DMS79 treated with DMSO at 0.1 percent for 48 hours (cell line): ENCODE data around the gene PELI1.
"Not testable (repeated sequence)": the region's sequence is repeated elsewhere in the genome, so short reads cannot be mapped to it uniquely, and the experiment has no call there.

Experiments used
- DNase-seq: peaks from one replicate; lab custom pipeline; 2025; lab: John Stamatoyannopoulos, UW

PELI1 gene

DNA sequence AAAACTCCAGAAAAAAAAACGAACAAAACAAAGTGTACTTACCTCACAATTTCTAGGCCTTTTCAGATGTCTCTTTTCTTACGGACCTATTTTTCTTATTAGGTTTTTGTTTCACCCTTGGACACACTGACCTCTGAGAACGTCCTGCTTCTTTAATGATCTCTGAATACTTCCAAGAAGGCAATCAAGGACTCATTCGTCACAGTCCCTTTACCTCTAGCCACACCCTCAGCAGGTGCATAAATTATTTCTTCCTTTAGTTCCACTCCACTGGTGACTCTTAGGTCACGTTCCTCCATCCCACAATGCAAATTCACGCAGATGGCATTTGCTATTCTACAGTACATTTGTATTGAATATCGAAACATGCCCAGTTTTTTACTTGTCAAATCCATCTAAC lies 21.9 kb downstream of the PELI1 start:
- DNase-seq = no peak

- no peak for DNase-seq
Observed at GRCh38 chr2:64120928-64121327, 23.3 kb downstream of the PELI1 start.

DNA sequence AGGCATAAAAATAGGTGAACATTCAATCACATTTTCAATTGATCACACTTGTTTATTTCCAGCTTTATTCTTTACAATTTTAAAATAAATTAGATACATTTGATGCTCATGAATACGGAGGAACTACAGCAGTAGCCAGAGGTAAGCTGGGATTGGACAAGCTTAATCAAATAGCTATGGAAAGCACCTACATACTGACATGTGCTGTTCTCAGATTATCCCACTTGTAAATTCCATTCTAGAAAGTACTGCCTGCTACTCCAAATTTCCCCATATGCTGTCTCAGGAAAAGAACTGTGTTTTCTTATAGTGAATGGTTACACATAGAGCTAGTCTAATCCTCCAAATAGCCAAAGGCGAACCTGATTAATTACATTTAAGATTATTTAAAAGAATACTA lies 24.2 kb downstream of the PELI1 start:
- DNase-seq = no peak

DNA sequence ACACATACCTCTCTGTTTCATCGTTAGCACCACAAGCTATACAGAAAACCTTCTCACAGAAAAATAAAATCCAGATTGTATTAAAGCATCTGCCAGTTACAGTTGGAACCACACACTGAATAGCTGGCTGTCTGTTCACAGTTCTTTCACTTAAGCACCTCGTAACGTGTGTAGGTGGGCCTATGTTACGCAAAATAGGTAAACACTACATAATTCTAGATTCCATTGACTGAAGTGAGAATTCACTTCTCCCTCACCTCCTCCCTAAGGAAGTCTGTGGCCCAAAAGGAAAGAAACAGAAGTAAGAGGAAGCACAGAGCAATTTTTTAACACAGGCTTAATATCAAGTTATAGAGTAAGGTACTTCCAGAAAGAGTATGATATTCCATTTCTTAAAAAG lies 24.9 kb downstream of the PELI1 start:
- DNase-seq = no peak

GRCh38 chr2:64115808-64116598 lies 28.2 kb downstream of the PELI1 start:
- no peak for DNase-seq

DNA sequence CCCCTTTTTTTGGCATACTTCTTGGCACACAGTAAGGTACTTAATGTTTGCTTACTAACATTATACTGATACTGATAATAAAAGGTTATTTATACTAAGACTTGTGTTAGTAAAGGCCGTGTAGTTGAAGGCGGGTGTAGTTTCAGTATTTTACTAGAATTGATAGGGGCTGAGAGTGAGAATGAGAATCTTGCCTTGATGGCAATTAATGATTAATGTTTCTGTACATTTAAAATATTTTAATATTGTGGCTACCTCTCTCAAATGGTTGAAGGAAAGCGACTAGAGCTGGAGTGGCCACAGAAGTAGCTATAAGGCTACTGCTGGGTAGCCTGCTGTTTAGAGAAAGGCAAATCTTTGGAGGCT lies 29.3 kb downstream of the PELI1 start:
- DNase-seq = no peak

DNA sequence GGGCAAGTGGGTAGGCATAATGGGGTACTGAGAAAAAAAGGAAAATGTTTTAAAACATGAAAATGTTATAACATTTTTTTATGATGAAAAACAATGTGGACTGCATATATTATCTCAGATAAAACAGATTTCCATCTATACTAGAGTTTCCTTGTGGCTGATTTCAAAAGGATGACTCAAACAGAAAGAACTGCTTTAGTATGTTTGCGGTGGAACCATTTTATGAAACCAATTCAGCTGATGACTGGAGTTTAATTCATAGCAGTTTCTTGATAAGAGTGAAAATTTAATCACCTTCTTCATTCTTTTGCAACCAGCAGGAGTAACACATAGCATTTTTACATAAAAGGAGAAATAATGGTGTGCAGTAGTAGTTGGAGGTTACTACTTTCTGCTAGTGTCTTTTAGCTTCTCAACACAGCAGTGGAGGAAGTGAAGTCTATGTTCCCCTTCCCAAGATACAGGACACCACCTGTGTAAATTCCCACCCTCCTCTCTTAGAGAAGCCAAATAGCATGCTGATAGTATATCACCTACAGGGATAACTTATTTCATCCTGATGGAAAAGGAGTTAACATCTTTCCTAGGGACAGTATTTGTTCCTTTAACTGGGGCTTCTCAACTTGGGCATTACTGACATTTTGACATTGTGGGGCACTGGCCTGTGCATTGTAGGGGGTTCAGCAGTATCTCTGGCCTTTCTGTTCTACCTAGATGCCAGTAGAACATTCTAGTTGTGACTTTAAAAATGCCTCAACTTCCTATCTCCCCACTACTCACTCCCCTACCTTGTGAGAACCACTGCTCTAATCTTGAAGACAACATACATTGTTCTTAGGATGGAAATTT lies 29.9 kb downstream of the PELI1 start:
- no peak for DNase-seq

DNA sequence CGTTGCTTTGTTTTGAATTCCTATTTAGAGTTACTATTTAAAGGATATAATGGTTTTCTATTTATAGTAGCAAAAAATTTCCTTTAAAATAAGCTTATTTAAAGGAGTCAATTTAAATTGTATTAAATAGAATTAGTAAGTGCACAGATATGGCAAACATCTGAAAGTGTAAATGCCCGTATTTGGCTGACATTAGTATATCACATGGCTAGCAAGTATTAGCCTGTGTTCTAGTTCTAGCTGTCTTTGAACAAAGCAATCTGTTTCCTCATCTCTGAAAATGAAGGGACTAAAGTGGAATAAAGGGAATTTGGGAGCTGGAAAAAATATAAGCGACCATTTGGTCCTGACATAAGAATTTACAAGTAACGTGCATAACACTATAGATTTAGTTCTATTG lies 32.2 kb downstream of the PELI1 start:
- no peak for DNase-seq

DNA sequence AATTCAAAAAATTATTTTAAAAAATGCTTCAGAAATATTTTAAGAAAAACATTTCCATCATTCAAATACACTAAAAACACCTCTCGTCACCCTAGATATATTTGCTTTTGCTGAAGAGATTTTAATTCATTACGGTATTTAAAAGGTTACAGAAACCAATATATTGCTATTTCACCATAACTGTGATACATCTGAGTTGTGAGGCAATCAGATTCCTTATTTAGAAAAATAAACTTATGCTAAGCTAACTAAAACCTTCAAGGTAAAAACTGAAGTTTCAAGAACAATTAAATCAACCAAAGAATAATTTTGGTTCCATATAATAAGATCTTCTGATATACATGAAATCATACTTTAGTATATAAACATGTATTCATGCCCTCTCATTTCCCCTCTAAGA lies 32.8 kb downstream of the PELI1 start:
- no peak for DNase-seq

DNA sequence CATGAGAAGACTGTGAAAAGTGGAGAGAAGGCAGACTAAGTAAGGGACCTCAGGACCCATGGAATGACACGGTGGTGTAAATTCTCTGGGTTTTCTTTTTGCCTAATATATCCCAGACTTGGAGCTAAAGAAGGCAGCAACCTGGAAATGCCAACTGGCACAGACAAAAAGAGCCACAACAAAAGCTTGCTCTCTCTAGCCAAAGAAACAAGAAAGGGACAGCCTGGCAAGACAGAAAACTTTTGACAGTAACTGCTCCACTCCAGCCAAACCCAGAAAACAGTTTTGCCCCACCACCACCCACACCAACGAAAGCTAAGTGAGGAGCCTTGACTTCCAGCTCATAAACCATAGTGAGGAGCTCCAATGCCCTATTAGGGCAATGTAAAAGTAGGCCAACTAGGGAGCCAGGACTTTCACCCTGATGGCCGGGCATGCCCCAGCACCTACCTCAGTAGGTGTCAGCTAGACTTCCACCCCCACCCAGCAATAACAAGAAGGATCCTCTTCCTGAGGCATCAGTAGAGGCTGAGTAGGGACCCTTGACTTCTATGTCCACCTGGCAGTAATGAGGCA lies 35.5 kb downstream of the PELI1 start:
- DNase-seq = no peak

DNA sequence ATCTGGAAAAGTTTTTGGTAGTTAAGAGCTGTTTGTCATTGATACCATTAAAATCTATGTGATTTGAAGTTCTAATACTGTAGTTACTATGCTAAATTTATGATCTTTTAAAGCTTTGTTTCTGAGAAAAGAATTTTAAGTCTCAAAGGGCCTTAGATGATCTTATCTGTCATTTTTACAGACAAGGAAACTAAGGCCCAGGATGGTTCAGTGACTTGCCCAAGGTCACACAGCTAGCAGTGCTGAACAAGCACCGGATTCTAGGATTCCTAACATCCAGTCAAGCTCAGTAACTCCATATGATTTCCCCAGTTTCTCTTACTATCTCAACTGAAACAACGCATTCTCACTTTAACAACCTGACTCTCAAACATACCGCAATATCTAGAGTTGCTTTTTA lies 37.7 kb downstream of the PELI1 start:
- no peak for DNase-seq

DNA sequence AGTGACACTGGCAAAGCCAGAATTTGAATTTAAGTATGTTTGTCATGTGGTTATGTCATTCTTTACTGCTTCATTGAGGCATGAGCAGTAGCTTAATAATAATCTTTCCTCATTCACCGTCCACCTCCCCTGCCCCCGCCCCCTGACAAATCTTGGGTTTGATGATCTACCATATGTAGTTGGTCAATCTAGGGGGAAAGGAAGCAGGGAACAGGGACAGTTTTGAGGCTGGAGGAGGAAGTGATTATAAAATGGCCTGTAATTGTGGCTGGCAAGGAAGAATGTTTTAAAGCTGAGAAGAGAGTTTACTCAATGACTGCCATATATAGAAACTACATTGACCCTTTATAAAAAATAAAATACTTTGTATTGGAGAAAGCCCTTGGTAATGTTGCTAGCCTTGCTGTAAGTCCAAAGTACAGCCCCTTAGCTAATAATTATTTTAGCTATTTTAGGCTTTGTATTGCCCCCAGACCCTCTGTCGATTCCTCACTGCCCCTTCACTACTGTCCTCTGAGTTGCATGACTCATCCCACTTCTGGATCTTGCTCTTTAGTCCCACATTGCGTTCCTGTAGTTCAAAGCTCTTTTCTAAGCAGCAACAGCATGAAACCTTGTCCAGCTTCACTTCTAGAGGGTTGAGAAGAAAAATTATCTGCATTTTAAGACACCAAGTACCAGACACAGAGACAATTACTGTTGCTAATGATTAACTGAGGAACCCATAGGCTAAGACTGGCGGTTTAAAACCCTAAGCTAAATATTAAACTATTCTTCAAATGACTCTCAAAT lies 38.4 kb downstream of the PELI1 start:
- no peak for DNase-seq

DNA sequence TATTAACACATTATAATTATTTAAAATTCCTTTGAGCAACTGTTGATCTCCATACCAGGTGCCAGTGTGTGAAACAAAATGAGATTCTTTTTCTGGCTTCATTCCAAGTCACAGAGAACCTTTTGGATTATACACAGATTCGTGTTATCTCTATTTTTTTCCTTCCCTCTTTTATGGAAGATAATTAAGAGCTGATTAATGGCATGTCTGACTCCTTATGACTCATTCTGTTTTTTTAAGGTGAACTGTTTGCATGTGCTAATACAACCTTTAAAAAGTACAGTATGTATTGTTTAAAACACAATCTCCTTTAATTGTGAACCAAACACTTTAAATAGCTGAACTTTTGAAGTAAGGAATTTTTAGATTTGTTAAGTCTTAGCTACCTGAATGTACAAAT lies 39.3 kb downstream of the PELI1 start:
- DNase-seq = no peak

- not testable (repeated sequence) for DNase-seq
Observed at GRCh38 chr2:64102736-64103135, 41.5 kb downstream of the PELI1 start.

- DNase-seq = no peak
Observed at GRCh38 chr2:64101141-64101591, 43.1 kb downstream of the PELI1 start.

DNA sequence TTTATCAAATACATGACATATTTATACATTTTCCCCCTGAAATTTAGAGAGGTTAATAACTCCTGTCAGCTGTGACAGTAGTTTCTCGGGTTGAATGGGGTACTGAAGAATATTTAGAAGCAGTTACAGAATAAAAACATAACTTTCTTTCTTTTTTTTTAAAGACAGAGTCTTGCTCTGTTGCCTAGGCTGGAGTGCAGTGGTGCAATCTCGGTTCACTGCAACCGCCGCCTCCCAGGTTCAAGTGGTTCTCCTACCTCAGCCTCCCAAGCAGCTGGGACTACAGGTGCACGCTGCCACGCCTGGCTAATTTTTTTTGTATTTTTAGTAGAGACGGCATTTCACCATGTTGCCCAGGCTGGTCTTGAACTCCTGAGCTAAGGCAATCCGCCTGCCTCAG lies 43.6 kb downstream of the PELI1 start:
- not testable (repeated sequence) for DNase-seq

DNA sequence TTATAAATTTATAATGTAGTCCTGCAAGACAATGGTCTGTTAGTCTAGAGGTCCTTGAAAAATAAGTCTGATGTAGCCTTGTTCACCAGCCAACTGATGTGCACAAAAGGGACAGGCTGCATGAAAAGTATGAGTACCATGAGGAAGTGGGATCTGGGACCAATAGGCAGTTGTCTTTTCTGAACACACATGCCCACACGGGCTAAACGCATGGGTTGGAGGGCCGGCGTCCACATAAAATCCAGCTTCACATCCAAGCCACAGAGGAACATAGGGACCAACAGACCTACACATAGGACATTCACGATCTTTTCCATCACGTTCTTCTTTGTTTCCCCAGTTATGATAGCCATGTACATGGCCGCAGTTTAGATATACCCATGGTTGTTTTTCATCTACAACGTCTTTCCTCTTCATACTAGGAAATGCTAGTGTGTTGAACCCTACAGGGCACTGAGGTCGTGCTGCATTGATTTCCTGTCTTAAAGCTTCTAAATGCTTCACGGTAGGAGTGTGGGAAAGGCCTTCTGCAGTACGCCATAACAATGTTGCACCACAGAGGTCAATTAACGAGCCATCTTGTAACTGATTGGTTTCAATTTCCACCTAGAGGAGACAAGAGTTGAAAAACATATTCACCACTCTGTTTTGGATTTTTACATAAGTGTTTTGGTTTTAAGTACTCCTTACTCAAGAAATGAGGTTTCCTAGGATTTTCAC lies 49.4 kb downstream of the PELI1 start:
- DNase-seq = no peak

DNA sequence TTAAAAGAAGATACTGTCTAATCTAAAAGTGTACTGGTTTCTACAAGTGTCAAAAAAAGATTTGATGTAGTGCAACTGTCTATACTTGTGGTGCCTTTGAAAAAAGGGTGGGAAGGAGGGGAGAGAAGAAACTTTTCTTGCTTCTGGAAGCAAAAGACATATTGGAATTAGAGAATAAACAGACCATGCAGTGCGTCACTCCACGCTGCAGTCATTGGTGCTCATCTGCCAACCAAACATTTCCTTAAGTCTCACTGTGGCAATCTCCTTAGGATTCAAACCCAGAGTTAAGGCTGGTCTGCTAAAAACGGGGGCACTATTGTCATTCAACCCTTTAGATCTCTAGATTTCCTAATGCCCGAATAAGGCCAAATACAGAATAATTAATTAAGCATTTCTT lies 50.9 kb downstream of the PELI1 start:
- no peak for DNase-seq

DNA sequence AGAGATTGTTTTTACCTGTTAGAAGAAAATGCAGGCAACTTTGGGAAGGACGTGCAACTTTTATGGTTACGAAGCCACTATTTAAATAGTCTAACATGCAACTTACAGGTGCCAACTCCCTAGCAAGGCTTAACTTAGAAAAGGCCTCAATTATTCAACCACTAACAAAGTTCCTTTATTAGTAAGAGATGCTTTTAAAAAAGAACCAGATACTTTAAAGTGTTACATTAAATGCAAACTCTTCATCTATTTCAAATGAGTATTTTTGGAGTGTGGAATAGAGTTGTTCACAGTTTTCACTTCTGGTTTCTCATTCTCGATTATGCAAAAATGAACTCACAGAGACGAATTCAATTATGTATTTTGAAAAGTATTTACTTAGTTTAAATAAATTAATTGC lies 51.7 kb downstream of the PELI1 start:
- DNase-seq = no peak

GRCh38 chr2:64090264-64090663 lies 54.0 kb downstream of the PELI1 start:
- peak; percentile 95 for DNase-seq

DNA sequence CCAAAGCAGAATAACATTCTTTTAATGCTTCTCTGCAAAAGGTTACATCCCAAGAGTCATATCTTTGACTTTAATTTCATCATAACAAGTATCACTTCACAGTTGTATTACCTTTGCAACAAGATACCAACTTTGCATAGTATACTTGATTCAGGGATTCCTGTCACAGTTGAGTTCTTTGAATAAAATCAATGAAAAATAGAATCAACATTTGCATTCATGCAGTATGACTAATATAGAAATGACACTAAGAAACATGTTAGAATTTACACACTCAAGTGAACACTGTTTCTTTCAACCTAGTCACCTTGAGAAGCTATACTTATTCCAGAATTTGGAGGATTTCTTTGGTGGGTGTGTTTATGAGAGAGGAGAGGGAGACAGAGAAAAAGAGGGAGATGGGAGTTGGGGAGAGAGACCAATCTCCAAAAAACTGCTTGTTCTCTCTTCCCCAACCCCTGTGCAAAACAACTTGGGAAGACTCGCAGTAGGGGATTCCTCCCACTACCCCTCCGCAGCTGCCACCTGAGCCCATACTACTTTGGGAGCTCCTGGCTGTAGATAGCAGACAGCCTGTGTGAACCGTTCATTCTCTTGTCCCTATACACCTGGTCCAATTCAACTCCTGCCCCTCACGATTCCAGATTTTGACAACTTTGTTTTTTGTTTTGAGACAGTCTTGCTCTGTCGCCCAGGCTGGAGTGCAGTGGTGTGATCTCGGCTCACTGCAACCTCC lies 57.7 kb downstream of the PELI1 start:
- no peak for DNase-seq
